ENCODE measurements around the gene HEBP2.
"Not testable (repeated sequence)": the region's sequence is repeated elsewhere in the genome, so short reads cannot be mapped to it uniquely, and the experiment has no call there.

The HEBP2 gene

GRCh38 chr6:138424004-138424904 is 20.2 kb downstream of the HEBP2 start:
- DNase-seq: no peak

- not testable (repeated sequence) for DNase-seq
These were observed 21.2 kb downstream of the HEBP2 start for GRCh38 chr6:138425256-138425655.

GRCh38 chr6:138426500-138427123 is 22.6 kb downstream of the HEBP2 start:
- no peak for DNase-seq

GRCh38 chr6:138427701-138428100 is 23.7 kb downstream of the HEBP2 start:
- no peak for DNase-seq

GRCh38 chr6:138428944-138429598 is 25.0 kb downstream of the HEBP2 start:
- peak; percentile 69 for DNase-seq

- DNase-seq: no peak
These were observed 25.7 kb downstream of the HEBP2 start for GRCh38 chr6:138429761-138430160.

GRCh38 chr6:138430361-138431145 is 26.5 kb downstream of the HEBP2 start:
- DNase-seq: no peak

- DNase-seq: peak; percentile 75
These were observed 27.4 kb downstream of the HEBP2 start for GRCh38 chr6:138431256-138432062.

GRCh38 chr6:138432063-138432356 is 28.0 kb downstream of the HEBP2 start:
- no peak for DNase-seq

GRCh38 chr6:138434096-138434495 is 30.1 kb downstream of the HEBP2 start:
- DNase-seq: no peak

GRCh38 chr6:138434925-138435324 is 30.9 kb downstream of the HEBP2 start:
- DNase-seq: peak; percentile 70

GRCh38 chr6:138439546-138439945 is 35.5 kb downstream of the HEBP2 start:
- DNase-seq: no peak

GRCh38 chr6:138440296-138440695 is 36.3 kb downstream of the HEBP2 start:
- DNase-seq: no peak

GRCh38 chr6:138440758-138441357 is 36.8 kb downstream of the HEBP2 start:
- peak; percentile 36 for DNase-seq

GRCh38 chr6:138441965-138442364 is 37.9 kb downstream of the HEBP2 start:
- DNase-seq: no peak

GRCh38 chr6:138442663-138443062 is 38.6 kb downstream of the HEBP2 start:
- DNase-seq: no peak

- DNase-seq: no peak
These were observed 40.0 kb downstream of the HEBP2 start for GRCh38 chr6:138443979-138444378.

- DNase-seq: no peak
These were observed 42.8 kb downstream of the HEBP2 start for GRCh38 chr6:138446821-138447220.

GRCh38 chr6:138450445-138450844 is 46.4 kb downstream of the HEBP2 start:
- DNase-seq: no peak

GRCh38 chr6:138451043-138451442 is 47.0 kb downstream of the HEBP2 start:
- no peak for DNase-seq

- peak; percentile 21 for DNase-seq
These were observed 51.1 kb downstream of the HEBP2 start for GRCh38 chr6:138454981-138455706.

All from suppressor macrophage treated with lipopolysaccharide for 4 hours (primary cell).